ENCODE data around the gene CDH15. TPM values are rescaled to one million over a fixed set of nuclear protein-coding genes. Genes with fewer than 3 reads are reported as not detected.

Gene CDH15
- not detected in 2 replicates for total RNA-seq
- long read RNA-seq: 0 reads

- DNase-seq (ENCODE audit: low read depth, low spot score): peak; percentile 79
- Mint-ChIP-seq H3K4me1 (peaks cover 4% of the 10 kb centered on the region), H3K27ac (ENCODE audit: unreplicated experiment) (no peak within 1 kb of the TSS), H3K9me3 (no peaks in the 10 kb centered on the region), H3K27me3 (ENCODE audit: low read depth) (peaks cover 22% of the 10 kb centered on the region), H3K36me3 (ENCODE audit: low read depth) (no peaks in the 10 kb centered on the region), H3K4me3 (peak within 1 kb of the TSS; percentile 38)
- no peak for TF ChIP-seq CTCF (conservative IDR thresholded peaks at IDR 0.05)
Measured at GRCh38 chr16:89171216-89172170, at the start of gene CDH15. TSS of gene CDH15 (plus strand) at chr16:89171748. CDS start at chr16:89171832, 84 bp downstream.

GRCh38 chr16:89122322-89122851, 49.2 kb upstream of the CDH15 start:
- DNase-seq (ENCODE audit: low read depth, low spot score): no peak

DNA sequence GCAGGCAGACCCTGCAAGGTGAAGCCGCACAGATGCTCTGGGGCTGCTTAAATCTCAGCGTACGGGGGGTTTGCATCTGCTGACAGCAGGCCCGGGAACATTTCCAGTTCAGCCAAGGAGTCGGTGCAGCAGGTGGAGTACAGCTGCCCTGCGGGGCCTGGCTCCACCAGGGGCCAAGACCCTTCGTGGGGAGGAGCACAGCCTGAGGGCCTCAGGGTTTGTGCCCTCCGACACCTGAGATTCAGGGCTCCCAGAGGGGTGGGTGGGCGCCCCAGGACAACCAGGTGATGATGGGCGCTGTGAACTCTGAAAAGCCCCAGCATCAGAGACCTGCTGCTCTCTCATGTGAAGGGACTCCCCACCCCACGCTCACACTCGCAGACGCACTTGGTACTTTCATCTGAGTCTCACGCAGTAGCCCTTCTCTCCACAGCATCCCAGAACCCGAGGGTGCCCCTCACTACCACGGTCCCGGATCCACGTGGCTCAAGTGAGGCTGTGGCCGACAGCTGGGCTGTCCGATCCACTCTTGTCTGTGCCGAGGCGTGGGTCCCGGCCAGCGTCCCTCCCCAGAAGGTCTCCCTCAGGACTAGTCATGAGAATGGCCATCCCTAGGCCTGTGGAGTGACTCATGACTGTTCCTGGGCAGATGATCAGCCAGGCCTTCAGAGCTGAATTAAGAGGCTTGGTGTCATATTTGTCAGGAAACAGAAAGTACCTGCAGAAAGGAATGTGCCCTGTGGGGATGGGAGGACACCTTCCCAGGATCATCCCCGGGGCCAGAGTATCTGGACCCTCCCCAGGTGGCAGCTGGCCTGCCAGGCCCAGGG, 48.3 kb upstream of the CDH15 start:
- no peak for DNase-seq (ENCODE audit: low read depth, low spot score)
- Mint-ChIP-seq H3K27ac (ENCODE audit: unreplicated experiment) (no peak overlapping the region), H3K4me3 (no peak overlapping the region), H3K36me3 (ENCODE audit: low read depth) (peaks cover 15% of the 10 kb centered on the region), H3K9me3 (no peaks in the 10 kb centered on the region), H3K4me1 (peaks cover 4% of the 10 kb centered on the region), H3K27me3 (ENCODE audit: low read depth) (no peaks in the 10 kb centered on the region)
- no peak for TF ChIP-seq CTCF (conservative IDR thresholded peaks at IDR 0.05)

More at GRCh38 chr16:89122322-89122851, 49.2 kb upstream of the CDH15 start:
- peaks cover 15% of the 10 kb centered on the region for H3K36me3 Mint-ChIP-seq (ENCODE audit: low read depth)
- no peak overlapping the region for H3K4me3 Mint-ChIP-seq
- H3K4me1 Mint-ChIP-seq: peaks cover 8% of the 10 kb centered on the region
- H3K9me3 Mint-ChIP-seq: no peaks in the 10 kb centered on the region
- no peak for TF ChIP-seq CTCF (conservative IDR thresholded peaks at IDR 0.05)
- no peaks in the 10 kb centered on the region for H3K27me3 Mint-ChIP-seq (ENCODE audit: low read depth)
- H3K27ac Mint-ChIP-seq (ENCODE audit: unreplicated experiment): no peak overlapping the region

- TF ChIP-seq CTCF (conservative IDR thresholded peaks at IDR 0.05): no peak
- Mint-ChIP-seq H3K4me1 (no peaks in the 10 kb centered on the region), H3K27ac (ENCODE audit: unreplicated experiment) (no peak overlapping the region), H3K4me3 (no peak overlapping the region), H3K36me3 (ENCODE audit: low read depth) (peaks cover 18% of the 10 kb centered on the region), H3K9me3 (no peaks in the 10 kb centered on the region), H3K27me3 (ENCODE audit: low read depth) (no peaks in the 10 kb centered on the region)
- no peak for DNase-seq (ENCODE audit: low read depth, low spot score)
Measured at GRCh38 chr16:89123831-89124100, 47.8 kb upstream of the CDH15 start.

- Mint-ChIP-seq H3K36me3 (ENCODE audit: low read depth) (peaks cover 36% of the 10 kb centered on the region), H3K9me3 (peaks cover 12% of the 10 kb centered on the region), H3K4me3 (no peak overlapping the region), H3K27me3 (ENCODE audit: low read depth) (no peaks in the 10 kb centered on the region), H3K27ac (ENCODE audit: unreplicated experiment) (no peak overlapping the region), H3K4me1 (no peaks in the 10 kb centered on the region)
- no peak for TF ChIP-seq CTCF (conservative IDR thresholded peaks at IDR 0.05)
- no peak for DNase-seq (ENCODE audit: low read depth, low spot score)
Measured at GRCh38 chr16:89129378-89129777, 42.2 kb upstream of the CDH15 start.
